ENCODE measurements around the gene SEC24B. TPM values are rescaled to one million over a fixed set of nuclear protein-coding genes. Genes with fewer than 3 reads are reported as not detected.
A peak's percentile ranks its signal among the peaks of the same experiment; 100 is the strongest.
"Not testable (repeated sequence)": the region's sequence is repeated elsewhere in the genome, so short reads cannot be mapped to it uniquely, and the experiment has no call there.

Gene SEC24B
- total RNA-seq, 1 donor from 2014 or later = 22.0 TPM

GRCh38 chr4:109574443-109574850 is 140.8 kb downstream of the SEC24B start:
- ATAC-seq (peak; percentile 88), DNase-seq (ENCODE audit: low spot score) (no peak)

- ATAC-seq (no peak), DNase-seq (ENCODE audit: low spot score) (no peak)
Observed at GRCh38 chr4:109574931-109575804, 141.6 kb downstream of the SEC24B start.

GRCh38 chr4:109576462-109576861 is 142.8 kb downstream of the SEC24B start:
- ATAC-seq (no peak), DNase-seq (ENCODE audit: low spot score) (no peak)

GRCh38 chr4:109578846-109579245 is 145.2 kb downstream of the SEC24B start:
- ATAC-seq (no peak), DNase-seq (ENCODE audit: low spot score) (no peak)

- ATAC-seq; DNase-seq (ENCODE audit: low spot score): not testable (repeated sequence)
Observed at GRCh38 chr4:109579997-109580396, 146.4 kb downstream of the SEC24B start.

- ATAC-seq = no peak
- DNase-seq (ENCODE audit: low spot score) = no peak
Observed at GRCh38 chr4:109588176-109588575, 154.6 kb downstream of the SEC24B start.

GRCh38 chr4:109589119-109589518 is 155.5 kb downstream of the SEC24B start:
- ATAC-seq (no peak), DNase-seq (ENCODE audit: low spot score) (no peak)

- DNase-seq (ENCODE audit: low spot score) (no peak), ATAC-seq (no peak)
Observed at GRCh38 chr4:109589605-109590004, 156.0 kb downstream of the SEC24B start.

Other genes with a start within 250 kb of the SEC24B start
- gene COL25A1, start 131.2 kb upstream of the SEC24B start, total RNA-seq = 2.5 TPM
- 1.8 TPM for gene MCUB, start 126.4 kb downstream of the SEC24B start, total RNA-seq

Measured in left lobe of liver (tissue), 2 donors.